HEK293T (cell line): ENCODE results near the gene PRKCB.

Source experiments
- CTCF ChIA-PET: fragments of 350-600 bp; formaldehyde crosslinking; extraction: SDS; loops from one replicate; lab custom pipeline; 2021; ENCODE audit warnings: antibody characterized with exemption, inconsistent platforms; lab: Yijun Ruan, JAX
- POLR2A ChIA-PET: fragments of 350-600 bp; formaldehyde crosslinking; extraction: SDS; loops from one replicate; lab custom pipeline; 2020; ENCODE audit warnings: antibody characterized with exemption, inconsistent platforms; lab: Yijun Ruan, JAX
- DNase-seq: peaks from one replicate; pipeline ENCODE4 v3.0.0; 2012; ENCODE audit warnings: mixed read lengths; ENCODE audit errors: extremely low spot score
- ARNT ChIP-seq: fragments of 450-650 bp; IDR thresholded peaks from 2 replicates; pipeline ENCODE4 v1.6.1; 2017; ENCODE audit warnings: mild to moderate bottlenecking
- BHLHE40 ChIP-seq: fragments of 450-650 bp; IDR thresholded peaks from 2 replicates; pipeline ENCODE4 v1.6.1; 2016; ENCODE audit warnings: mild to moderate bottlenecking, moderate library complexity, borderline replicate concordance
- CTBP1 ChIP-seq: fragments of 450-650 bp; IDR thresholded peaks from 2 replicates; pipeline ENCODE4 v1.6.1; 2016; ENCODE audit warnings: borderline replicate concordance
- ELF4 ChIP-seq: fragments of 450-650 bp; IDR thresholded peaks from 2 replicates; pipeline ENCODE4 v1.6.1; 2017; ENCODE audit warnings: antibody characterized with exemption
- FOXA1 ChIP-seq: fragments of 450-650 bp; IDR thresholded peaks from 2 replicates; pipeline ENCODE4 v1.6.1; 2016; ENCODE audit warnings: mild to moderate bottlenecking
- FOXK2 ChIP-seq: fragments of 450-650 bp; IDR thresholded peaks from 2 replicates; pipeline ENCODE4 v1.6.1; 2016; ENCODE audit warnings: mild to moderate bottlenecking
- FOXM1 ChIP-seq: fragments of 450-650 bp; IDR thresholded peaks from 2 replicates; pipeline ENCODE4 v1.6.1; 2017; ENCODE audit warnings: mild to moderate bottlenecking, borderline replicate concordance
- HDGF ChIP-seq: fragments of 450-650 bp; IDR thresholded peaks from 2 replicates; pipeline ENCODE4 v1.6.1; 2017; ENCODE audit warnings: antibody characterized with exemption, borderline replicate concordance
- L3MBTL2 ChIP-seq: fragments of 450-650 bp; conservative IDR thresholded peaks from 2 replicates; pipeline ENCODE4 v1.6.1; 2016; ENCODE audit warnings: mild to moderate bottlenecking
- LEF1 ChIP-seq: fragments of 450-650 bp; IDR thresholded peaks from 2 replicates; pipeline ENCODE4 v1.6.1; 2017; ENCODE audit warnings: mild to moderate bottlenecking, borderline replicate concordance
- NFRKB ChIP-seq: fragments of 450-650 bp; IDR thresholded peaks from 2 replicates; pipeline ENCODE4 v1.6.1; 2016; ENCODE audit warnings: mild to moderate bottlenecking, moderate library complexity
- SP1 ChIP-seq: fragments of 450-650 bp; IDR thresholded peaks from 2 replicates; pipeline ENCODE4 v1.6.1; 2017
- SUZ12 ChIP-seq: fragments of 450-650 bp; IDR thresholded peaks from 2 replicates; pipeline ENCODE4 v1.6.1; 2016; ENCODE audit warnings: mild to moderate bottlenecking
- TARDBP ChIP-seq: fragments of 450-650 bp; IDR thresholded peaks from 2 replicates; pipeline ENCODE4 v1.6.1; 2016
- ZNF384 ChIP-seq: fragments of 450-650 bp; IDR thresholded peaks from 2 replicates; pipeline ENCODE4 v1.6.1; 2016
- TF ChIP-seq, protein P1 (sequence below): fragments of 450-650 bp; IDR thresholded peaks from 2 replicates; pipeline ENCODE4 v1.6.1; 2016

Gene PRKCB

DNA sequence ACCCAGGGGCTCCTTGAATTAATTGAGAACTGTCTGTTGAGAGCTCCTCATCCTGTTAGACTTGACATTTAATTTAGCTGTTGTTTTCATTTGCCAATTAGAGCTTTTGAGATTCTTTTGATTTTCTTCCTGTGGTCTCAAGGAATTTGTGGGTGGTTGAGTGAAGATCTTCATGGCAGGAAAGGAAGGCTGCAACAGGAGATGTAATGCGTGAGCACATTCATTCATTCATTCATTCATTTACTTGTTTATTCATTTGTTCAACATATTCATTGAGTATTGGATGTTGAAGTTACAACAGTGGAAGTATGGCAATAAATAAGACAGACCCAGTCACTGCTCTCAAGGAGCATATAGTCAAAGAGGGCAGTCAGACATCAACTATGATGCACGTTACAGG lies 117.7 kb downstream of the PRKCB start:
- POLR2A ChIA-PET = no interaction called here
- DNase-seq = no peak
- CTCF ChIA-PET = interaction anchor here (0.6 kb wide), 1 partner anchor 150 kb away, joined by 7 read pairs; no protein-coding TSS in a partner anchor
- TF ChIP-seq TARDBP (no peak), FOXK2 (no peak), FOXM1 (no peak), LEF1 (no peak), BHLHE40 (no peak), NFRKB (no peak)

- CTCF ChIA-PET = interaction anchor here (0.7 to 1.1 kb wide), 2 partner anchors 51 to 55 kb away, joined by 3 read pairs; no protein-coding TSS in a partner anchor
- POLR2A ChIA-PET = no interaction called here
- DNase-seq = no peak
- no peak for TF ChIP-seq ELF4
- TF ChIP-seq TARDBP = no peak
- TF ChIP-seq SP1 = no peak
- no peak for TF ChIP-seq L3MBTL2
- no peak for TF ChIP-seq FOXA1
- no peak for TF ChIP-seq SUZ12
- no peak for TF ChIP-seq NFRKB
- TF ChIP-seq ARNT = no peak
- no peak for TF ChIP-seq BHLHE40
- TF ChIP-seq, protein P1, sequence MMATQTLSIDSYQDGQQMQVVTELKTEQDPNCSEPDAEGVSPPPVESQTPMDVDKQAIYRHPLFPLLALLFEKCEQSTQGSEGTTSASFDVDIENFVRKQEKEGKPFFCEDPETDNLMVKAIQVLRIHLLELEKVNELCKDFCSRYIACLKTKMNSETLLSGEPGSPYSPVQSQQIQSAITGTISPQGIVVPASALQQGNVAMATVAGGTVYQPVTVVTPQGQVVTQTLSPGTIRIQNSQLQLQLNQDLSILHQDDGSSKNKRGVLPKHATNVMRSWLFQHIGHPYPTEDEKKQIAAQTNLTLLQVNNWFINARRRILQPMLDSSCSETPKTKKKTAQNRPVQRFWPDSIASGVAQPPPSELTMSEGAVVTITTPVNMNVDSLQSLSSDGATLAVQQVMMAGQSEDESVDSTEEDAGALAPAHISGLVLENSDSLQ = no peak
- TF ChIP-seq CTBP1 = no peak
- TF ChIP-seq LEF1 = no peak
- no peak for TF ChIP-seq FOXK2
Observed at GRCh38 chr16:23955088-23955487, 119.3 kb downstream of the PRKCB start.

DNA sequence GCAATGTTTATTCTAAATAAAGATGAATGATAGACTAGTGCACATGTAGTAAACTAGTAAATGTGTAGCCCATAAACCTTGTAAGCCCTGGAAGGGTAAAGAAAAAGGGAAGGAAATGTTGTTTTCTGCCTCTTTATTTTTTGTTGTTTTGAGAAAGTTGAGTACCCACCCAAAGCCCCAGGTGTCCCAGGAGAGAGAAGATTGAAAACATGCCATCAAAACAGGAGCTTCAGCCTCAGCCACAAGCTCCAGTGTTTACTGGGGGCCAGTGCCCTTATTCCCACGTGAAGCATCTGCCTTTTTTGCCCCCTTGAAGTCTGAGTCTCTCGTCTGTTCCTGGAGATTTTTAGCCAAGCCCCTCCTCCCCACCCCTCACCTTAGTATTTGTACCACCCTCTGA lies 121.5 kb downstream of the PRKCB start:
- TF ChIP-seq ARNT (no peak), FOXM1 (no peak), FOXK2 (no peak), CTBP1 (no peak), FOXA1 (no peak), SP1 (no peak), TARDBP (no peak), LEF1 (no peak), ZNF384 (no peak), NFRKB (no peak), BHLHE40 (no peak), SUZ12 (no peak), ELF4 (no peak), HDGF (no peak), L3MBTL2 (no peak)
- TF ChIP-seq, protein P1 = no peak
- CTCF ChIA-PET = no interaction called here
- DNase-seq = no peak
- POLR2A ChIA-PET = no interaction called here

DNA sequence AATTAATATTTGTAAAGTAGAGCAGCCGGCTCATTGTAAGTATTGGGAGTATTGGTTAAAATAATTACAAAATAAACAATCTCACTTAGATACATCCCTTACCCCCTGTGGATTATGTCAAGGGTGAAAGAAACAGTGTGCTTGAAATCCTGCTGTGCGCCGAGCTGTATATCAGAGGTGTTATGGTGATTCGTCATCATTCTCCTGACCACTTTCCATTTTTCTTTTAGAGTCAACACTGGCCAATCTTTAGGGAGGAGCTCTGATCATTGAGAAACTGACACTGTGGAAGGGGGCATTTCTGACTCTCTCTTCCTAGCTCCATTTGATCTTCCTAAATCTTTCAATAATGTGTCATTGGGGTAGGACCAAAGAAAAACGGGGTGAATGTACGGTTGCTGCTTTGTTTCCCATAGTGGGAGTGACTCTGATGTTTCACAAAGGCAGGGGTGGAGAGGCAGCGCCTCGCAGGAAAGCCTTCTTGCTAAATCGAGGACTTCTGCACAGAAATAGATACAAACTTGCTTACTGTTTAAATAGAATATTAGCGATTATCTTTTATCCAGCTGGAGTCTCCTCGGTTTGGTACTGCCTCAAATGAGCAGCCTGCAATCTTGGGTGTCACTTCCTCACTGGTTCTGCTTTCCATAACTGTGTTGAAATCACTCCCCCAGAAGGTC lies 123.4 kb downstream of the PRKCB start:
- CTCF ChIA-PET = no interaction called here
- TF ChIP-seq SUZ12 (no peak), ARNT (no peak), LEF1 (no peak)
- POLR2A ChIA-PET = no interaction called here
- no peak for DNase-seq

DNA sequence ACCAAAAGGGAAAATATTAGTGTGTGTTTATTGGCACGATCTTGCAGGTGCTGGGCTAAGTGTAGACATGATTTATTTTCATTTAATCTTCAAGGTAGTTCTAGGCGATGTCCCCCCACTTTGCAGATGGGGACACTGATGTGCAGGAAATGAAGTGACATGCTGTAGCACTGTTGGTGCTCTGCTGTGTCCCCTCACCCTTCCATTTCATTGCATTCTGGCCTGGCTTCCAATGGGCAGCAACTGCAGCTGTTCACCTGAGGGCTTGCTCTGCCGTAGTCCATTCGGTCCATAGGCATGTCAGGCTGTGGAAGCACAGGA lies 123.9 kb downstream of the PRKCB start:
- no peak for DNase-seq
- CTCF ChIA-PET = no interaction called here
- POLR2A ChIA-PET = no interaction called here
- TF ChIP-seq L3MBTL2 (no peak), SP1 (no peak), CTBP1 (no peak), FOXA1 (no peak), TARDBP (no peak)

DNA sequence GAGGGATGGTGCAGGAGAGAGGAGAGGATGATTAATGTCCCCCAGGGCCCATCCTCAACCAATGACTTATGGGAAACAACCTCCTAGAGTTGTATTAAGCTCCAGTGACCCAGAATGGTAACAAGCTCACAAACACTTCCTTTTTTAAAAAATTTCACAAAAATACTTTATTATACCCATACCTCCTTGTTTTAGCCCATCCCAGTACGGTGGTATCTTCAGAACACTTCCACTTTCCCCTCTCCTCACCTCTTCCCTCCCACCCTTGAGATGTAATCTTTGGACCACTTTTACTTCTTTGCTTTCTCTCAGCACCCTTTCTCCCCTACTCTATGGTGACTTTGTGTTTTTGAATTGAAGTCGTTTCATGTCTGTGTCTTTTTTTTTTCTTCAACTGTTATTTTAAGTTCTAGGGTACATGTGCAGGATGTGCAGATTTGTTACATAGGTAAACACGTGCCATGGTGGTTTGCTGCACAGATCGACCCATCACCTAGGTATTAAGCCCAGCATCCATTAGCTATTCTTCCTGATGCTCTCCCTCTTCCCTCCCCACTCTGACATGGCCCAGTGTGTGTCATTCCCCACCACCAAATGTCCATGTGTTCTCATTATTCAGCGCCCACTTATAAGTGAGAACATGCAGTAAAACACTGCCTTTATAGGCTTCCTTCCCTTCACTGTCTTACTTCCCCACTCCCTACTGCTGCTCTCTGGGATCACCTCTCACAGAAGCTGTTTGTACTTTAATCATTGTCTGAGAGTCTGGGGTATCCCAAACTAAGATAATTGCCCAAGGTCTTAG lies 124.5 kb downstream of the PRKCB start:
- CTCF ChIA-PET = no interaction called here
- POLR2A ChIA-PET = no interaction called here
- no peak for TF ChIP-seq SP1
- TF ChIP-seq CTBP1 = no peak
- no peak for TF ChIP-seq L3MBTL2
- DNase-seq = no peak

DNA sequence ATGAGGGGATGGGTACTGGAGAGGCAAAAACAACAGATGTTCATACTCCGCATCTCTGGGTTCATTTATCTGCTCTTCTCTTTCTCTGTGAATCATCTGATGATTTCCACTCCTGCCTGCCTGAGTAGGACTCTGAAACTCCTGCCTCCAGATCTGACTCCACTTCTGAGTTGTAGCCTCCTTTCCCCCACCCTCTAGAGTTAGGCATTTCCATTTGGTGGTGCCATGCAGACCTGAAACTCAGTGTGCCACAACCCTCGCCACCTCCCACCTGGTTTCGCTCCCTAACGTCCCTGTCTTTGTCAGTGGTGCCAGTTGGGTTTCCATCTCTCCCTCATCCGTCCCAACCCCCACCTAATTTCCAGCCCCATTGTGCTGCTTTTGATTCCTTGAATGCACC lies 126.2 kb downstream of the PRKCB start:
- POLR2A ChIA-PET = no interaction called here
- no peak for DNase-seq
- TF ChIP-seq SUZ12 = no peak
- no peak for TF ChIP-seq FOXM1
- no peak for TF ChIP-seq NFRKB
- no peak for TF ChIP-seq ARNT
- no peak for TF ChIP-seq FOXA1
- no peak for TF ChIP-seq HDGF
- TF ChIP-seq TARDBP = no peak
- TF ChIP-seq SP1 = no peak
- TF ChIP-seq, protein P1 = no peak
- no peak for TF ChIP-seq ZNF384
- no peak for TF ChIP-seq FOXK2
- no peak for TF ChIP-seq LEF1
- TF ChIP-seq L3MBTL2 = no peak
- no peak for TF ChIP-seq BHLHE40
- TF ChIP-seq ELF4 = no peak
- CTCF ChIA-PET = no interaction called here
